HepG2 (cell line): Measurements from ENCODE around the gene ICAM3.

ENCODE experiments used
- EP300 ChIP-seq, 3 experiments: sonication (generic) in 1 of 3; formaldehyde crosslinking in 1 of 3; IDR thresholded peaks; 2 replicates each; pipeline versions ENCODE4 v1.5.1 to v1.6.1; 2011 to 2020; ENCODE audit warnings: low read depth in 2 of 3, low read length in 2 of 3, borderline replicate concordance in 1 of 3, improper control_type of control experiment in 1 of 3, mild to moderate bottlenecking in 1 of 3, missing genetic modification reagents in 1 of 3, moderate library complexity in 1 of 3
- ETV6 ChIP-seq: sonication (generic); formaldehyde crosslinking; conservative IDR thresholded peaks from 2 replicates; pipeline ENCODE4 v1.4.0; 2020; ENCODE audit warnings: missing genetic modification reagents
- POLR2A ChIP-seq, 2 experiments: IDR thresholded peaks; 2 replicates each; pipeline ENCODE4 v1.6.1; 2011; ENCODE audit warnings: low read depth in 2 of 2, low read length in 2 of 2, mild to moderate bottlenecking in 1 of 2, moderate library complexity in 1 of 2; ENCODE audit not compliant: insufficient read depth in 1 of 2
- SMAD3 ChIP-seq: sonication (generic); formaldehyde crosslinking; IDR thresholded peaks from 2 replicates; pipeline ENCODE4 v1.4.0; 2020; ENCODE audit warnings: missing genetic modification reagents
- SNAI1 ChIP-seq: sonication (generic); formaldehyde crosslinking; IDR thresholded peaks from 2 replicates; pipeline ENCODE4 v1.5.0; 2020; ENCODE audit warnings: mild to moderate bottlenecking, missing genetic modification reagents, borderline replicate concordance
- YY1 ChIP-seq: IDR thresholded peaks from 2 replicates; pipeline ENCODE4 v1.6.1; 2011; ENCODE audit warnings: low read length, low read depth, moderate library complexity, mild to moderate bottlenecking; ENCODE audit not compliant: insufficient read depth, insufficient replicate concordance
- TF ChIP-seq, protein P1 (sequence below): sonication (generic); formaldehyde crosslinking; IDR thresholded peaks from 2 replicates; pipeline ENCODE4 v1.5.1; 2020; ENCODE audit warnings: mild to moderate bottlenecking, missing genetic modification reagents, moderate library complexity
- TF ChIP-seq, protein P2 (sequence below), 2 experiments: IDR thresholded peaks; 2 replicates each; pipeline ENCODE4 v1.6.1; 2011 to 2012; ENCODE audit warnings: low read length in 2 of 2, borderline replicate concordance in 1 of 2, low read depth in 1 of 2, mild to moderate bottlenecking in 1 of 2, moderate library complexity in 1 of 2
- TF ChIP-seq, protein P3 (sequence below): sonication (generic); formaldehyde crosslinking; IDR thresholded peaks from 2 replicates; pipeline ENCODE4 v1.8.1; 2023; ENCODE audit warnings: mild to moderate bottlenecking, missing genetic modification reagents

DNA sequence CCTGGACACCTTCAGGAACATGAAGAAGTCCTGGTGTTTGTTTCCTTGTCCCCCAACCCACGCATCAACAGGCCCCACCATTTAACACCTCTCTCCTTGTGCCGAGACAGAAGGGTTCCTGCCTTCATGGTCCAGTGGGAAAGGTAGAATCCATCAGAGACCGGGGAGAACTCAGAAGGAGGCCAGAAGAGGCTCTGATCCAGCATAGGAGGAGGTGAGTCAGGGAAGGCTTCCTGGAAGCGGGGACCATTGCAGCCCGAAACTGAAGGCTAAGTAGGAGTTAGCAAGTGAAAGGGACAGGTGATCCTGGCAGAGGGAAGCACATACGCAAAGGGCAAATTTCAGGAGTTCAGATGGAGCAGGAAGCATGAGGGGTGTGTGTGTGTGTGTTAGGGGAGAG, 484 bp downstream of the ICAM3 start:
- TF ChIP-seq, protein P1, sequence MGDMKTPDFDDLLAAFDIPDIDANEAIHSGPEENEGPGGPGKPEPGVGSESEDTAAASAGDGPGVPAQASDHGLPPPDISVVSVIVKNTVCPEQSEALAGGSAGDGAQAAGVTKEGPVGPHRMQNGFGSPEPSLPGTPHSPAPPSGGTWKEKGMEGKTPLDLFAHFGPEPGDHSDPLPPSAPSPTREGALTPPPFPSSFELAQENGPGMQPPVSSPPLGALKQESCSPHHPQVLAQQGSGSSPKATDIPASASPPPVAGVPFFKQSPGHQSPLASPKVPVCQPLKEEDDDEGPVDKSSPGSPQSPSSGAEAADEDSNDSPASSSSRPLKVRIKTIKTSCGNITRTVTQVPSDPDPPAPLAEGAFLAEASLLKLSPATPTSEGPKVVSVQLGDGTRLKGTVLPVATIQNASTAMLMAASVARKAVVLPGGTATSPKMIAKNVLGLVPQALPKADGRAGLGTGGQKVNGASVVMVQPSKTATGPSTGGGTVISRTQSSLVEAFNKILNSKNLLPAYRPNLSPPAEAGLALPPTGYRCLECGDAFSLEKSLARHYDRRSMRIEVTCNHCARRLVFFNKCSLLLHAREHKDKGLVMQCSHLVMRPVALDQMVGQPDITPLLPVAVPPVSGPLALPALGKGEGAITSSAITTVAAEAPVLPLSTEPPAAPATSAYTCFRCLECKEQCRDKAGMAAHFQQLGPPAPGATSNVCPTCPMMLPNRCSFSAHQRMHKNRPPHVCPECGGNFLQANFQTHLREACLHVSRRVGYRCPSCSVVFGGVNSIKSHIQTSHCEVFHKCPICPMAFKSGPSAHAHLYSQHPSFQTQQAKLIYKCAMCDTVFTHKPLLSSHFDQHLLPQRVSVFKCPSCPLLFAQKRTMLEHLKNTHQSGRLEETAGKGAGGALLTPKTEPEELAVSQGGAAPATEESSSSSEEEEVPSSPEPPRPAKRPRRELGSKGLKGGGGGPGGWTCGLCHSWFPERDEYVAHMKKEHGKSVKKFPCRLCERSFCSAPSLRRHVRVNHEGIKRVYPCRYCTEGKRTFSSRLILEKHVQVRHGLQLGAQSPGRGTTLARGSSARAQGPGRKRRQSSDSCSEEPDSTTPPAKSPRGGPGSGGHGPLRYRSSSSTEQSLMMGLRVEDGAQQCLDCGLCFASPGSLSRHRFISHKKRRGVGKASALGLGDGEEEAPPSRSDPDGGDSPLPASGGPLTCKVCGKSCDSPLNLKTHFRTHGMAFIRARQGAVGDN (CRISPR knock-in tag) = no peak
- TF ChIP-seq YY1 = no peak
- no peak for TF ChIP-seq POLR2A (IDR thresholded peaks at IDR 0.05; ENCODE audit: insufficient read depth in 1 of 2, low read depth in 2 of 2, low read length in 2 of 2)
- TF ChIP-seq EP300 (IDR thresholded peaks at IDR 0.05; ENCODE audit: low read depth in 2 of 2, low read length in 2 of 2) = no peak
- TF ChIP-seq EP300 (CRISPR knock-in tag; IDR thresholded peaks at IDR 0.05; ENCODE audit: borderline replicate concordance) = no peak
- TF ChIP-seq ETV6 (CRISPR knock-in tag) = no peak
- TF ChIP-seq, protein P2, sequence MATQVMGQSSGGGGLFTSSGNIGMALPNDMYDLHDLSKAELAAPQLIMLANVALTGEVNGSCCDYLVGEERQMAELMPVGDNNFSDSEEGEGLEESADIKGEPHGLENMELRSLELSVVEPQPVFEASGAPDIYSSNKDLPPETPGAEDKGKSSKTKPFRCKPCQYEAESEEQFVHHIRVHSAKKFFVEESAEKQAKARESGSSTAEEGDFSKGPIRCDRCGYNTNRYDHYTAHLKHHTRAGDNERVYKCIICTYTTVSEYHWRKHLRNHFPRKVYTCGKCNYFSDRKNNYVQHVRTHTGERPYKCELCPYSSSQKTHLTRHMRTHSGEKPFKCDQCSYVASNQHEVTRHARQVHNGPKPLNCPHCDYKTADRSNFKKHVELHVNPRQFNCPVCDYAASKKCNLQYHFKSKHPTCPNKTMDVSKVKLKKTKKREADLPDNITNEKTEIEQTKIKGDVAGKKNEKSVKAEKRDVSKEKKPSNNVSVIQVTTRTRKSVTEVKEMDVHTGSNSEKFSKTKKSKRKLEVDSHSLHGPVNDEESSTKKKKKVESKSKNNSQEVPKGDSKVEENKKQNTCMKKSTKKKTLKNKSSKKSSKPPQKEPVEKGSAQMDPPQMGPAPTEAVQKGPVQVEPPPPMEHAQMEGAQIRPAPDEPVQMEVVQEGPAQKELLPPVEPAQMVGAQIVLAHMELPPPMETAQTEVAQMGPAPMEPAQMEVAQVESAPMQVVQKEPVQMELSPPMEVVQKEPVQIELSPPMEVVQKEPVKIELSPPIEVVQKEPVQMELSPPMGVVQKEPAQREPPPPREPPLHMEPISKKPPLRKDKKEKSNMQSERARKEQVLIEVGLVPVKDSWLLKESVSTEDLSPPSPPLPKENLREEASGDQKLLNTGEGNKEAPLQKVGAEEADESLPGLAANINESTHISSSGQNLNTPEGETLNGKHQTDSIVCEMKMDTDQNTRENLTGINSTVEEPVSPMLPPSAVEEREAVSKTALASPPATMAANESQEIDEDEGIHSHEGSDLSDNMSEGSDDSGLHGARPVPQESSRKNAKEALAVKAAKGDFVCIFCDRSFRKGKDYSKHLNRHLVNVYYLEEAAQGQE (IDR thresholded peaks at IDR 0.05; ENCODE audit: borderline replicate concordance in 1 of 2, low read depth in 1 of 2, low read length in 2 of 2) = no peak
- no peak for TF ChIP-seq SNAI1 (CRISPR knock-in tag)
- TF ChIP-seq, protein P3, sequence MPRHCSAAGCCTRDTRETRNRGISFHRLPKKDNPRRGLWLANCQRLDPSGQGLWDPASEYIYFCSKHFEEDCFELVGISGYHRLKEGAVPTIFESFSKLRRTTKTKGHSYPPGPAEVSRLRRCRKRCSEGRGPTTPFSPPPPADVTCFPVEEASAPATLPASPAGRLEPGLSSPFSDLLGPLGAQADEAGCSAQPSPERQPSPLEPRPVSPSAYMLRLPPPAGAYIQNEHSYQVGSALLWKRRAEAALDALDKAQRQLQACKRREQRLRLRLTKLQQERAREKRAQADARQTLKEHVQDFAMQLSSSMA (CRISPR knock-in tag) = no peak
- TF ChIP-seq SMAD3 = no peak
